HL-60/S4 treated with phorbol 12-myristate 13-acetate at 8.2 ng/mL for 4 days and 3 days (cell line): ENCODE data around the gene CFAP299.

Experiments used
- in situ Hi-C: fragments of 300-500 bp; cut with MboI; formaldehyde crosslinking; loops from 2 replicates; pipeline ENCODE4 v1.15.0; 2022; ENCODE audit warnings: low sequenced_read_pairs

The CFAP299 gene

GRCh38 chr4:80387390-80388283 is 52.1 kb downstream of the CFAP299 start:
- in situ Hi-C loops = no loop called here

- in situ Hi-C loops = no loop called here
Observed at GRCh38 chr4:80388284-80388607, 52.7 kb downstream of the CFAP299 start.

- in situ Hi-C loops = no loop called here
Observed at GRCh38 chr4:80390178-80390577, 54.6 kb downstream of the CFAP299 start.

GRCh38 chr4:80393246-80393969 is 57.9 kb downstream of the CFAP299 start:
- in situ Hi-C loops = no loop called here

- in situ Hi-C loops = no loop called here
Observed at GRCh38 chr4:80393970-80394250, 58.4 kb downstream of the CFAP299 start.

- in situ Hi-C loops = no loop called here
Observed at GRCh38 chr4:80407246-80407645, 71.7 kb downstream of the CFAP299 start.

- in situ Hi-C loops = no loop called here
Observed at GRCh38 chr4:80409809-80410208, 74.3 kb downstream of the CFAP299 start.

GRCh38 chr4:80412322-80412721 is 76.8 kb downstream of the CFAP299 start:
- in situ Hi-C loops = no loop called here

GRCh38 chr4:80413086-80413485 is 77.6 kb downstream of the CFAP299 start:
- in situ Hi-C loops = no loop called here

- in situ Hi-C loops = no loop called here
Observed at GRCh38 chr4:80417019-80417418, 81.5 kb downstream of the CFAP299 start.

- in situ Hi-C loops = no loop called here
Observed at GRCh38 chr4:80419946-80420345, 84.4 kb downstream of the CFAP299 start.

GRCh38 chr4:80420638-80421037 is 85.1 kb downstream of the CFAP299 start:
- in situ Hi-C loops = no loop called here

GRCh38 chr4:80422727-80423404 is 87.3 kb downstream of the CFAP299 start:
- in situ Hi-C loops = no loop called here

- in situ Hi-C loops = no loop called here
Observed at GRCh38 chr4:80423553-80424224, 88.2 kb downstream of the CFAP299 start.

GRCh38 chr4:80424225-80424581 is 88.7 kb downstream of the CFAP299 start:
- in situ Hi-C loops = no loop called here

- in situ Hi-C loops = no loop called here
Observed at GRCh38 chr4:80425124-80426100, 89.9 kb downstream of the CFAP299 start.

- in situ Hi-C loops = no loop called here
Observed at GRCh38 chr4:80431203-80431965, 95.9 kb downstream of the CFAP299 start.

GRCh38 chr4:80434238-80434637 is 98.7 kb downstream of the CFAP299 start:
- in situ Hi-C loops = no loop called here

- in situ Hi-C loops = no loop called here
Observed at GRCh38 chr4:80438016-80438415, 102.5 kb downstream of the CFAP299 start.
